ENCODE results near the gene SLC1A5.
"Not testable (repeated sequence)": the region's sequence is repeated elsewhere in the genome, so short reads cannot be mapped to it uniquely, and the experiment has no call there.

The SLC1A5 gene

GRCh38 chr19:46768746-46769145 lies 19.6 kb downstream of the SLC1A5 start:
- not testable (repeated sequence) for DNase-seq (ENCODE audit: low read depth)

GRCh38 chr19:46766569-46767317 lies 21.7 kb downstream of the SLC1A5 start:
- DNase-seq (ENCODE audit: low read depth), result no peak

GRCh38 chr19:46764817-46765291 lies 23.5 kb downstream of the SLC1A5 start:
- no peak for DNase-seq (ENCODE audit: low read depth)

GRCh38 chr19:46762245-46762890 lies 26.0 kb downstream of the SLC1A5 start:
- DNase-seq (ENCODE audit: low read depth), result no peak

GRCh38 chr19:46761418-46761831 lies 27.0 kb downstream of the SLC1A5 start:
- DNase-seq (ENCODE audit: low read depth), result no peak

GRCh38 chr19:46760897-46761296 lies 27.5 kb downstream of the SLC1A5 start:
- DNase-seq (ENCODE audit: low read depth), result not testable (repeated sequence)

GRCh38 chr19:46760363-46760762 lies 28.0 kb downstream of the SLC1A5 start:
- DNase-seq (ENCODE audit: low read depth), result no peak

GRCh38 chr19:46759817-46760333 lies 28.5 kb downstream of the SLC1A5 start:
- DNase-seq (ENCODE audit: low read depth), result no peak

- DNase-seq (ENCODE audit: low read depth), result no peak
These were observed 29.2 kb downstream of the SLC1A5 start for GRCh38 chr19:46759206-46759605.

GRCh38 chr19:46756544-46756888 lies 31.9 kb downstream of the SLC1A5 start:
- no peak for DNase-seq (ENCODE audit: low read depth)

- no peak for DNase-seq (ENCODE audit: low read depth)
These were observed 32.4 kb downstream of the SLC1A5 start for GRCh38 chr19:46755853-46756543.

GRCh38 chr19:46755077-46755852 lies 33.1 kb downstream of the SLC1A5 start:
- DNase-seq (ENCODE audit: low read depth), result no peak

- DNase-seq (ENCODE audit: low read depth), result peak; percentile 42
These were observed 34.8 kb downstream of the SLC1A5 start for GRCh38 chr19:46753420-46754155.

- DNase-seq (ENCODE audit: low read depth), result peak; percentile 70
These were observed 39.9 kb downstream of the SLC1A5 start for GRCh38 chr19:46748325-46749109.

GRCh38 chr19:46746281-46747057 lies 41.9 kb downstream of the SLC1A5 start, which contains the start of gene STRN4:
Gene STRN4, minus strand, starts transcription at chr19:46746450. Its CDS starts 20 bp downstream, at chr19:46746430.
- peak; percentile 42 for DNase-seq (ENCODE audit: low read depth)

- DNase-seq (ENCODE audit: low read depth), result peak; percentile 17
These were observed 42.7 kb downstream of the SLC1A5 start, which contains the start of gene FKRP for GRCh38 chr19:46745521-46746280. Gene FKRP, plus strand, starts transcription at chr19:46746057. Its CDS starts 9,394 bp downstream, at chr19:46755451.

- no peak for DNase-seq (ENCODE audit: low read depth)
These were observed 43.4 kb downstream of the SLC1A5 start for GRCh38 chr19:46745030-46745429.

- DNase-seq (ENCODE audit: low read depth), result no peak
These were observed 44.2 kb downstream of the SLC1A5 start for GRCh38 chr19:46744005-46744691.

Measured in stimulated activated CD8-positive, alpha-beta memory T cell treated with anti-CD3 and anti-CD28 coated beads, Interleukin-12 subunit alpha, Interleukin-12 subunit beta, amount 100 ng/mL, for 1 hour (primary cell).